Spleen (tissue), 7 donors: Measurements from ENCODE around the gene S1PR2.

Experiments
- CTCF ChIP-seq, 11 experiments: fragments of 200-600 bp in 7 of 11; fragments of 450-650 bp in 4 of 11; sonication (generic) in 4 of 11; IDR thresholded peaks in 8 of 11; conservative IDR thresholded peaks in 3 of 11; 1 replicate in 7 of 11; 2 replicates in 4 of 11; pipeline versions ENCODE4 v1.4.0 to v1.8.0; 2016 to 2021; ENCODE audit warnings: antibody characterized with exemption in 11 of 11, inconsistent platforms in 4 of 11, mild to moderate bottlenecking in 1 of 11
- POLR2A ChIP-seq, 3 donors: fragments of 450-650 bp; IDR thresholded peaks; one replicate each; pipeline ENCODE4 v1.5.1; 2017; ENCODE audit warnings: antibody characterized with exemption in 3 of 3, mild to moderate bottlenecking in 1 of 3
- POLR2AphosphoS5 ChIP-seq, 3 donors: sonication (generic); formaldehyde crosslinking; IDR thresholded peaks; one replicate each; pipeline ENCODE4 v1.5.1; 2017; ENCODE audit warnings: antibody characterized with exemption in 3 of 3
- donor health status: DM: no; HTN: no; CAD: no; lungs with moderate emphysema.
- donor health status: DM: no; HTN: no; CAD: no.
- donor health status: DM: no; HTN: no; CAD: no.

- TF ChIP-seq CTCF (IDR thresholded peaks at IDR 0.05 in 8 of 11, conservative IDR thresholded peaks at IDR 0.05 in 3 of 11) (no peak), POLR2A (IDR thresholded peaks at IDR 0.05) (no peak), POLR2AphosphoS5 (IDR thresholded peaks at IDR 0.05) (no peak)
Measured at GRCh38 chr19:10180459-10180858, 50.7 kb downstream of the S1PR2 start.
